ENCODE results near the gene BACE1.
A peak's percentile ranks its signal among the peaks of the same experiment; 100 is the strongest.
"Not testable (repeated sequence)": the region's sequence is repeated elsewhere in the genome, so short reads cannot be mapped to it uniquely, and the experiment has no call there.

The BACE1 gene

GRCh38 chr11:117316197-117316961, at the start of gene BACE1:
BACE1 (minus strand) TSS chr11:117316256; CDS start chr11:117315795, 461 bp downstream.
- no peak for DNase-seq

DNA sequence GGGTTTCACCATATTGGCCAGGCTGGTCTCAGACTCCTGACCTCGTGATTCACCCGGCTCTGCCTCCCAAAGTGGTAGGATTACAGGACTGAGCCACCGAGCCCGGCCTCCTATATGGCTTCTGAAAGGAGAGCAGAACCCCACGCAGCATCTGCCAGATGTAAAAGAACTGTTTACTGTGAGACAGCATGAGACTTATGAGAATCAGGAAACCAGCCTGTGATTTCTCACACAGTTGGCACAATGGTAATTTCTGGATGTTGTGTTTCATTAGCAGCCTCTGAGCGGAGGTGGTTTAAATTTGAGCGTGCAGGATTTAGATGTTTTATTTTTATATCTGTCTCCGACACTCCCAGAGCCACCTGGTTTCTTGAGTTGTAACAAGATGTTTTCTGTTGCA, 45.4 kb upstream of the BACE1 start:
- DNase-seq = no peak

GRCh38 chr11:117356126-117356890, 40.3 kb upstream of the BACE1 start:
- no peak for DNase-seq

DNA sequence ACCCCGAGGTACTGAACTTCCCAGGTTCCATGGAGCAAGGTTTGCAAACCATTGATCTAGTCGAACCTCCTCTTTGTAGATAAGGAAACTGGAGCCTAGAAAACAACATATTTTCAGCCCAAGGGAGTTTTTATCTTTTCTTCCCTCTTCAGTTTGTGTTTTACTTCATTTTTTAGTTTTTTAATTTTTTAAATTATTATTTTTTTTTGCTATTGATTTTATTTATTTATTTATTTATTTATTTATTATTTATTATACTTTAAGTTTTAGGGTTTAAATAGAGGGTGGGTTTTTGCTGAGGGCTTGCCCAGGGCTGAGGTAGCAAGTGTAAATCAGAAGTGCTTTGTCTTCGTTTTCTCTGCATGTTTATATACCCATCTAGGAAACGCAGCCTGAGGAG, 38.5 kb upstream of the BACE1 start:
- no peak for DNase-seq

- DNase-seq = no peak
Observed at GRCh38 chr11:117345039-117345438, 29.0 kb upstream of the BACE1 start.

DNA sequence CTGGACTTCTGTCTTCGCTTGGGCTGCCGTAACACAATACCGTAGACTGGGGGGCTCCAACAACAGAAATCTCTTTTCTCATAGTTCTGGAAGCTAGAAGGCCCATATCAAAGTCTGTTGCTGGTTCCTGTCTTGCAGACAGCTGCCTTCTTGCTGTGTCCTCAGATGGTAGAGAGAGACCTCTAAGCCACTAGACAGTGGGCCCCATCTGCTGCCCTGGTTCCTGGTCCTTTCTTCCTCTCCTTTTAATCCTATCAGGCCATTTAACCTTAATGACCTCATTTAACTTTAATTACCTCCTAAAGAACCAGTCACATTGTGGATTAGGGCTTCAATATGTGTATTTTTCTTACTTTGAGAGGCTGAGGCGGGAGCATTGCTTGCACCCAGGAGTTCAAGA, 21.0 kb upstream of the BACE1 start:
- DNase-seq = no peak

DNA sequence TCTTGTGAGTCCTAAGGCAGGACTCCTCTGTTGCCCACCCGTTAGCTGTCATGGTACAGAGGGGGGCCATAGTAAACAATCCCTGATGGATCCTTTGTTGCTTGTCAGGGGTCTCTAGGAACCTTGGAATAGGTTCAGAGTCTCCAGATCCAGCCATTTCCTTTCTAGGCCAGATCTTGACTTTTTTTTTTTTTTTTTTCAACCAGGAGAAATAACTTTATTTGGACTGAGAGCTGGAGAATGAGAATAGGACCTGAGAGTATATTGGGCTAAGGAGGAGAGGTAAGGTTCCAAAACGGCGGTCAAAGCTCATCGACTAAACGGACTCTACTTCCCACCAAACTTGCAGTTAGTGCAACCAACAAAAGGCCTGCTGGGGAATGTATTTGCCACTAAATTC, 19.3 kb upstream of the BACE1 start:
- DNase-seq = no peak

DNA sequence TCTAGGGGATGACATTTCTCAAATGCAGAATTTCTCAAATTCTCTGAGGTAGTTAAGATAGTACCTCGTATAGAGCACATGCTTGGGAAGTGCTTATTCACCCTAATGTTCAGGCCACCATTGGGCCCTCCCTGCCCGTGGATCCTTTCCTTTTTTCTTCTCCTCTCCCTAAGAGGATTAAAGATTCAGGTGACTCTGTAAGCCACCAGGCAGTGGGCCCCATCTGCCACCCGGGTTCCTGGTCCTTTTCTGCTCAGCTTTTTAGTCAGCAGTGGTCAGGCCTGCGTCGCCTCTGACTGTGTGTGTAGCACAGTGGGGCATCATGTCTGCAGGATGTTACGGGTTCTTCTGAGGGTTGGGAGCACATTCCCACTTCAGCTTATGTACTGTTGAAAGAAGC, 18.8 kb upstream of the BACE1 start:
- DNase-seq = no peak

GRCh38 chr11:117333917-117334316, 17.9 kb upstream of the BACE1 start:
- no peak for DNase-seq

GRCh38 chr11:117332843-117333242, 16.8 kb upstream of the BACE1 start:
- DNase-seq = no peak

DNA sequence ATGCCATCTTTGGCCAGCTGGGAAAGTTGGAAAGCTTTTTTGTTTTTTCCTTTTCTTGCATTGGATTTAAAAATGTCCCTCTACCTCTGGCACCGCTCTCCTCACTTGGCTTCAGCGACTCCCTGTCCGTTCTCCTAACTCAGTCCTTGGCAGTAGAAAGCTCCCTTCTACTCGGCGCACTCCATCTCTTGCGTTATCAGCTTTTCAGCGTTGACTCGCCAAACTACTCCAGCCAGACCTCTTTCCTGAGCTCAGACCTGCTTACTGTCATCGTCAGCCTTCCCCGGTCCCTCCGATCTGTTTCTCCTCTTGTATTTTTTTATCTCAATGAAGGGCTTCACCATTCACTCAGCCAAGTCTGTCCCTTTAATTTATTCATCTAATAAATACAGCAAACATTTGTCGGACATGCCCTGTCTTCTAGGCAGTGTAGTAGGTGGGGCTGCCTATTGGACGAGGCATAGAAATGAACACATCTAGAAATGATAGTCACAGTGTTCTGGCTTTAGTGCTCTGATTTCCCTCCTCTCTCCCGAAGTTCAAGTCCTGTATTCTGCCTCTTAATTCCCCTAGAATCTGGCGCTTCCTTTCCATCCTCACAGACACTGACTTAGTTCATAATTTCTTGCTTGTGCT, 12.4 kb upstream of the BACE1 start:
- DNase-seq = no peak

GRCh38 chr11:117327567-117328374, 11.7 kb upstream of the BACE1 start, which contains the start of gene CEP164:
CEP164 (plus strand) TSS chr11:117327854; CDS start chr11:117338587, 10,733 bp downstream.
- DNase-seq = peak; percentile 97

GRCh38 chr11:117327255-117327566, 11.2 kb upstream of the BACE1 start:
- not testable (repeated sequence) for DNase-seq

DNA sequence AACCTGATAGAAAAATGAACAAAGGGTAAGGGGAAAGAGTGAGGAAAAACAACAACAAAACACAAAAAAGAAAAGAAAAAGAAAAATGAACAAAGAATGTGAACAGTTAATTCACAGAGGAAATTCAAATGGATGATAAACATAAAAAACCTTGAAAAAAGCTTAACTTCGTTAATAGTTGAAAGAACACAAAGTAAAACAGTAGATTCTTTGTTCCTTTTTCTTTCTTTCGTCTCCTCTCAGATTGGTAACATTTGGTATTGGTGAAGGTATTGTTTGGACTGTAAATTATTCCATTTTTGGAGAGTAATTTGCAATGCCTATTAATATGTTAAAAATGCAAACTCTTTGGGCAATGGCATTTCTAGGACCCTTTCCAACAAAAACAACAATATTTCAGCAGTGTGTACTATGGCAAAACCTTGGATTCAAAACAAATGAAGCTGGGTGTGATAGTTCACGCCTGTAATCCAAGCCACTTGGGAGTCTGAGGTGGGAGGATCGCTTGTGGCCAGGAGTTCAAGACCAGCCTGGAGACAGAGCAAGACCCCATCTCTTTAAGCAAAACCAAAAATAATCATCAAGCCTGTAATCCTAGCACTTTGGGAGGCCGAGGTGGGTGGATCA, 3.3 kb upstream of the BACE1 start:
- DNase-seq = no peak

DNA sequence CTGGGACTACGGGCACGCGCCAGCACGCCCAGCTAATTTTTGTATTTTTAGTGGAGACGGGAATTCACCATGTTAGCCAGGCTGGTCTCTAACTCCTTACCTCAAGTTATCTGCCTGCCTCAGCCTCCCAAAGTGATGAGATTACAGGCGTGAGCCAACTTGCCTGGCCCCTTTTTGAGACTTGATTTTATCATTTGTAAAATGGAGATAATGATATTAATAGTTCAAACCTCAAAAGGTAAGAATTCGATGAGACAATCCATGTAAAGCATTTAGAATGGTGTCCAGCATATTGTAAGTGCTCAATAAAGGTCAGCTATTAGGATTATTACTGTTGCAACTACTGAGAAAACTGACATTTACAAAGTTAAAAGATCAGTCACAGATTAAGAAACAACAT, 2.7 kb upstream of the BACE1 start:
- DNase-seq = no peak

DNA sequence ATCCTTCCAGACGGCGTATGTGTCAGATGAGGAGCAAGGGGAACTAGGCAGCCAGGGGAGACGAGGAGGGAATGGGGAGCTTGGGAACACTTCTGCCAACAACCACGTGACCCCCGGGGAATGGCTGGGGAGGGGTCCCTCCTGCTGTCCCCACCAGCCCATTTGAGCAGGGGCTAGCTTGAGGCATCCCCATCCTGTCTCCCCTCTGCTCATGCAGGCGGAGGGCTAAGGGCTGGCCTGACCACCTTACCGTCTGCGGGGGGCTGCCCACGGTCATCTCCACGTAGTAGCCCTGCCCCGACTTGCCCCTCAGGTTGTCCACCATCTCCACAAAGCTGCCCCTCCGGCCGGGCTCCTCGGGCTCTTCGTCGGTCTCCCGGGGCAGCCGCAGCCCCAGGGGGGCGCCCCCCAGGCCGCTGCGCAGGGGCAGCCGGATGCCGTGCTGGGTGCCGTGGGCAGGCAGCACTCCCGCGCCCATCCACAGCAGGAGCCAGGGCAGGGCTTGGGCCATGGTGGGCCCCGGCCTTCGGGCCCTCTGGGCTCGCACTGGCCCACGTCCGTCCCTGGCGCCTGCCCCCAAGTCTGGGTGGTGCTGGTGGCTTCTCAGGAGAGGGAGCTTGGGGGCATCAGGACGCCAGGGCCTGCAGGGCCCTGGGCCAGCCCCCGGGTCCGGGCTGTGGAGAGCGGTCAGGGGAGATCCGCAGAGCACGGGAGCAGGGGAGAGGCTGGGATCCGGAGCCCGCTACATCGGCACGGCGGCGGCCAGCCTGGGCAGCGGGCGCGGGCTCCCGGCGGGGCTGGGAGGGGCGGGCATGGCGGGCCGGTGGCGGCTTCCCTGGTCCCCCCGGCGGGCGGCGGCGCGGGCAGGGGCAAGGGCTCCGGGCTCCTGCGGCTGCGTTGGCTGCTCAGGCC, 515 bp downstream of the BACE1 start:
- DNase-seq = peak; percentile 46

DNA sequence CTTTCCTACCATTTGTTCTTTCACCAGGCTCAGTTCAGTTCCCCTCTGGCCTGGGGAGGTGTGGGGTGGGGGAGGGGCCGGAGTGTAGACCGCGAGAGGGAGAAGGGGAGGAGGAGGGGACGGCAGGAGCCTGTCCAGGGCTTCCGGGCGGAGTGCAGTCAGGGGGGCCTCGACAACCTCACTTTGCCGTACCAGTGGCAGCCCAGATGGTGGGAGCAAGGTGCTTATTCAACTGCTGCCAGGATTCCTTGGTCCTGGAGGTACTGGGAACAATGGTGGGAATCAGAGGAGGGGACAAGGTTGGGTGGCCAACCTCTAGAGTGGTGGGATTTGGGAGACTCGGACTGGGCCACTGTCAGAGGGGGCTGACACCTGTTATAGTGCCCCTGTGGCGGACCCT, 1.2 kb downstream of the BACE1 start:
- no peak for DNase-seq

DNA sequence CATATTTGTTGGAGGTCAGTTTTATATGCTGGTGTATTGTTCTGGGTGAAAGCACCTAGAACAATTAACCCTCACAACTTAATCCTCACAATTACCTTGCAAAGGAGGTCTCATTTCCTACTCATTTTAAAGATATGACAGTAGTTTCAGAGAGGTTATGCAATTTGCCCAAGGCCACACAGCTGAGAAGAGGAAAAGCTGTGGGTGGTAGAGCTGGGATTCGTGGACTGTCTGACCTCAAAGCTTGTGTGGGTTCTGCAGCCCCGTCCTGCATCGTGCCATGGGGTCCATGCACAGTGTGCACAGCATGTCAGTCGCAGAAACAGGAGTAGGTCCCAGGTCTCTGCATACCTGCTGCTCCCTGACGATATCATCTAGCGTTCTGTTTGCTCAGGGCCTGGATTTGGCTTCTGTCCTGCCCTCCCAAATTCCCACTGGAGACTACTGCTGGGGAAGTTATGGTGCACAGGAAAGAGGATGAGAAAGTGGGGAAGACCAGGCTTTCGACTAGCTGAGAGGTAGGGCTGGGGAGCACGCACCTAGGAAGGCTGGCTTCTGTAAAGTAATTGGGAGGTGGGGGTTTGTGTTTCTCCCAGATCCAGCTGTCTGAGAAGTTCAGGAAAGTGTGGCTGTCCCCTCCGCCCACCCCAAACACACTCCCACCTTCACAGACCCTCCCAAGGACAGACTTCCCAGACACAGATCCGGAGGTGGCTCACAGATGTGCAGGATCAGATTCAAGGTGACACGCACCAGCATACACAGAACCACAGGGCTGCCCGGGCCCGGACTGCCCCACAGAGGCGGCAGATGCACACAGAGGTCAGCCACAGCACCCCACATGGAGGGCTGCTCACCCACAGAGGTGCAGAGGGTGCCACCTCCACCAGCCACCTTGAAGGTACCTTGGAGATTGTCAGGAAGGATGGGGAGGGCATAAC, 2.0 kb downstream of the BACE1 start:
- no peak for DNase-seq

- no peak for DNase-seq
Observed at GRCh38 chr11:117313091-117313490, 3.0 kb downstream of the BACE1 start.

- DNase-seq = no peak
Observed at GRCh38 chr11:117309310-117309709, 6.7 kb downstream of the BACE1 start.

Measured in stimulated activated CD4-positive, alpha-beta T cell treated with anti-CD3 and anti-CD28 coated beads, Interleukin-15, amount 100 ng/mL, for 24 hours (primary cell).